ENCODE measurements around the gene LARGE1. TPM values are rescaled to one million over a fixed set of nuclear protein-coding genes. Genes with fewer than 3 reads are reported as not detected.

Gene LARGE1
- total and polyA plus RNA-seq, 2 of the 8 experiments (the other 6 are each of a cell fraction or from before 2014, with no cell fraction given): 43.7 to 83.0 TPM

DNA sequence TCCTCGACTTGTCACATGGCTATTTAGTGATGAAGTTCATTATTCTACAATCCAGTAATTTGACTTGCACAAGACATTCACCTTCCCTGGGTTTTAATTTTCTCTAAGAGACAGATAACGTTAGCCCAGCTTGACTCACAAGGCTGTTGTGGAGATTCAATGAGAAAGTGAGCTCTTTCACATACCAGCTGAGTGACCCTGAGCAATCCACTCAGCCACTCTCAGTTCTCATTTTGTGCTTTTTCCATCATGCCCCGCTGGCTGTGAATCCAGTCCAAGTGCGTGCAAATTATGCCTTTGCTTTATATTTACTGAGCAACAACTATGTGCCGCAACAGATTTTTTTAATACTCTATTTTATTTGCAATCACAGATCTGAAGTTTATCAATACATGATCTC is 176.5 kb downstream of the LARGE1 start:
- no peak overlapping the region for H2BK12ac ChIP-seq (ENCODE audit: low read depth, low read length)

More for the DNA sequence above, 176.5 kb downstream of the LARGE1 start:
- H3K36me3 ChIP-seq (ENCODE audit: control insufficient read depth in 2 of 4, insufficient read depth in 4 of 4, low read length in 3 of 4): peaks cover 0 to 10% (median 1%) of the 10 kb centered on the region in 4 experiments; a peak in 2 of 8 replicates
- no peak overlapping the region for H2BK120ac ChIP-seq (replicated peaks; ENCODE audit: low read depth, low read length)
- no peak overlapping the region for H3K4me3 ChIP-seq (ENCODE audit: extremely low read depth in 1 of 4, insufficient read depth in 2 of 4, low read depth in 3 of 4, low read length in 4 of 4)
- TF ChIP-seq KDM4A (IDR thresholded peaks at IDR 0.05; ENCODE audit: low read depth, low read length, severe bottlenecking): no peak
- TF ChIP-seq BCL11A (IDR thresholded peaks at IDR 0.05; ENCODE audit: low read depth in 2 of 2, low read length in 2 of 2): no peak
- TF ChIP-seq CHD2 (IDR thresholded peaks at IDR 0.05; ENCODE audit: low read length): no peak
- no peak for TF ChIP-seq SAP30 (IDR thresholded peaks at IDR 0.05; ENCODE audit: insufficient read depth, insufficient replicate concordance, low read length)
- TF ChIP-seq RXRA (IDR thresholded peaks at IDR 0.05; ENCODE audit: insufficient read depth, low read depth, low read length): no peak
- no peak for TF ChIP-seq POLR2A (IDR thresholded peaks at IDR 0.05; ENCODE audit: control extremely low read depth in 1 of 2, low read depth in 2 of 2, low read length in 2 of 2)
- TF ChIP-seq YY1 (IDR thresholded peaks at IDR 0.05; ENCODE audit: low read depth, low read length): no peak
- no peak for TF ChIP-seq KDM1A (IDR thresholded peaks at IDR 0.05; ENCODE audit: borderline replicate concordance, low read length)
- TF ChIP-seq EGR1 (IDR thresholded peaks at IDR 0.05; ENCODE audit: borderline replicate concordance, low read depth, low read length): no peak
- TF ChIP-seq SP1 (IDR thresholded peaks at IDR 0.05; ENCODE audit: low read depth, low read length): no peak
- TF ChIP-seq JUND (IDR thresholded peaks at IDR 0.05; ENCODE audit: low read length): no peak
- TF ChIP-seq HDAC6 (IDR thresholded peaks at IDR 0.05; ENCODE audit: low read depth, low read length): no peak
- TF ChIP-seq TBP (IDR thresholded peaks at IDR 0.05; ENCODE audit: low read depth, low read length): no peak
- no peak for TF ChIP-seq CREB1 (IDR thresholded peaks at IDR 0.05)
- no peak for TF ChIP-seq CTBP2 (IDR thresholded peaks at IDR 0.05; ENCODE audit: borderline replicate concordance, insufficient read depth, insufficient read length, low read length)
- no peak for TF ChIP-seq CEBPB (IDR thresholded peaks at IDR 0.05; ENCODE audit: low read depth, low read length)
- no peak overlapping the region for H3K27ac ChIP-seq (ENCODE audit: low read depth, low read length)
- 97% methylated on average over 5 of the region's 5 CpGs; no CpG with 5 or more reads in 1 of the 2 experiments for WGBS, 2 experiments (ENCODE audit: extremely low coverage in 1 of 2, insufficient coverage in 1 of 2, insufficient read length in 1 of 2, insufficient replicate concordance in 2 of 2, low coverage in 1 of 2, low lambda C conversion rate in 2 of 2, missing lambda C conversion rate in 1 of 2)
- H3K79me2 ChIP-seq (ENCODE audit: control insufficient read depth in 1 of 2, insufficient read depth in 2 of 2, low read length in 2 of 2): peaks cover 0 to 88% of the 10 kb centered on the region in 2 experiments
- H3K14ac ChIP-seq (ENCODE audit: insufficient read length): no peak overlapping the region
- H3K79me1 ChIP-seq (ENCODE audit: low read depth, low read length): peaks cover 21% of the 10 kb centered on the region
- no peaks in the 10 kb centered on the region for H3K9me3 ChIP-seq (ENCODE audit: insufficient read depth in 2 of 2, low read depth in 1 of 2, low read length in 1 of 2)
- H3K4me2 ChIP-seq (ENCODE audit: insufficient read depth in 1 of 2, low read depth in 2 of 2, low read length in 2 of 2): no peak overlapping the region
- no peak overlapping the region for H2BK20ac ChIP-seq (ENCODE audit: low read length)
- no peak overlapping the region for H4K91ac ChIP-seq (replicated peaks; ENCODE audit: insufficient read length, low read length)
- H3K23me2 ChIP-seq (ENCODE audit: low read depth, low read length): no peaks in the 10 kb centered on the region
- peaks cover 9% of the 10 kb centered on the region in 2 experiments for H4K20me1 ChIP-seq (replicated peaks in 1 of 2; ENCODE audit: control insufficient read depth in 1 of 2, insufficient read depth in 2 of 2, low read length in 2 of 2)
- no peak overlapping the region for H2BK5ac ChIP-seq (ENCODE audit: low read depth, low read length)
- FAIRE-seq (no peak), DNase-seq (ENCODE audit: low read depth in 1 of 2, low spot score in 2 of 2) (no peak)
- H3K9ac ChIP-seq (replicated peaks in 1 of 4; ENCODE audit: extremely low read depth in 1 of 4, low read depth in 3 of 4, low read length in 3 of 4): no peak overlapping the region
- H4K5ac ChIP-seq (ENCODE audit: insufficient read length, low read depth, low read length): no peak overlapping the region
- no peak overlapping the region for H3K23ac ChIP-seq (ENCODE audit: insufficient read length)
- ChIA-PET POLR2A (ENCODE audit: partially characterized antibody) (no interaction called here), CTCF (ENCODE audit: partially characterized antibody) (no interaction called here)
- no peak overlapping the region for H2AK5ac ChIP-seq (ENCODE audit: low read depth, low read length)
- H3K4ac ChIP-seq (replicated peaks; ENCODE audit: insufficient read length, low read depth, low read length): no peak overlapping the region
- H3K56ac ChIP-seq (replicated peaks; ENCODE audit: insufficient read length, low read depth, low read length): no peak overlapping the region
- H4K8ac ChIP-seq (ENCODE audit: extremely low read depth, insufficient read depth, low read length): no peak overlapping the region
- H3K27me3 ChIP-seq (replicated peaks in 1 of 4; ENCODE audit: control insufficient read depth in 3 of 4, extremely low read depth in 1 of 4, insufficient read depth in 3 of 4, low read length in 3 of 4): no peaks in the 10 kb centered on the region
- H2BK15ac ChIP-seq (ENCODE audit: low read length): no peak overlapping the region
- H3K18ac ChIP-seq (ENCODE audit: extremely low read depth, low read length): no peak overlapping the region
- H2AFZ ChIP-seq (ENCODE audit: low read length): no peak overlapping the region
- H3K4me1 ChIP-seq (replicated peaks in 1 of 4; ENCODE audit: control insufficient read depth in 3 of 4, insufficient read depth in 4 of 4, low read length in 3 of 4): peaks cover 4 to 14% (median 14%) of the 10 kb centered on the region in 4 experiments
